NCI-H510A treated with DMSO at 0.1 percent for 48 hours (cell line): ENCODE data around the gene MAPRE3.
A peak's percentile ranks its signal among the peaks of the same experiment; 100 is the strongest.
"Not testable (repeated sequence)": the region's sequence is repeated elsewhere in the genome, so short reads cannot be mapped to it uniquely, and the experiment has no call there.

Source experiments
- DNase-seq: peaks from one replicate; lab custom pipeline; 2025; lab: John Stamatoyannopoulos, UW

The MAPRE3 gene

DNA sequence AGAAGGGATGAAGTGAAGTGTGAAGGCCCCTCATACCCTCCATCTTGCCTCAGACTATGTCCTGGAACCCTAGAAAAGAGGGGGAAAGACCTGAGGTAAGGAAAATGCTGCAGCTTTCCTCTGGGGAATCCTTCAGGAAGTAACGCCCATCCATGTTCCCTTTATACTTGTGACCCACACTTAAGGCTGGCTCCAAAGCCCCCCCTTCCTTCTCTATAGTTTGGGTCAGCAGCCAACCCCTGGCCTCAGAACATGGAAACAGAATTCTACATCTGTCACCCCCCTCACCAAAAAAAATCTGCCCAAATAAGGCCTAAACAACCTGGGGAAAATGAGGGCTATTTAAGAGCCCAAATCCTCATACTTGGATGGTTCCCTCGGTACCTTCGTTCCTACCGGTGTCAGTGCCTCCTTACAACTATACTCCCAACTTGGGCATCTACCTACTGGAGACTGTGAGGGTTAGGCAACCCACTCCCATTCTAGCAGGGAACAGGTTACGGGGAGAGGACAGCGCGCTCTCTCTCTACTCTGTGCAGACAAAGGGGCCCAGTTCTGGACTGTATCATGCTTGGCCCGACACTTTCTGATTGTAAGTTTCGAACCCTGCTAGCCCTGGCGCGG, 100.3 kb downstream of the MAPRE3 start:
- no peak for DNase-seq

- DNase-seq, result peak; percentile 76
These were observed 101.0 kb downstream of the MAPRE3 start, which contains the start of gene OST4 for GRCh38 chr2:27071277-27071989. OST4 (minus strand) TSS chr2:27071654.

DNA sequence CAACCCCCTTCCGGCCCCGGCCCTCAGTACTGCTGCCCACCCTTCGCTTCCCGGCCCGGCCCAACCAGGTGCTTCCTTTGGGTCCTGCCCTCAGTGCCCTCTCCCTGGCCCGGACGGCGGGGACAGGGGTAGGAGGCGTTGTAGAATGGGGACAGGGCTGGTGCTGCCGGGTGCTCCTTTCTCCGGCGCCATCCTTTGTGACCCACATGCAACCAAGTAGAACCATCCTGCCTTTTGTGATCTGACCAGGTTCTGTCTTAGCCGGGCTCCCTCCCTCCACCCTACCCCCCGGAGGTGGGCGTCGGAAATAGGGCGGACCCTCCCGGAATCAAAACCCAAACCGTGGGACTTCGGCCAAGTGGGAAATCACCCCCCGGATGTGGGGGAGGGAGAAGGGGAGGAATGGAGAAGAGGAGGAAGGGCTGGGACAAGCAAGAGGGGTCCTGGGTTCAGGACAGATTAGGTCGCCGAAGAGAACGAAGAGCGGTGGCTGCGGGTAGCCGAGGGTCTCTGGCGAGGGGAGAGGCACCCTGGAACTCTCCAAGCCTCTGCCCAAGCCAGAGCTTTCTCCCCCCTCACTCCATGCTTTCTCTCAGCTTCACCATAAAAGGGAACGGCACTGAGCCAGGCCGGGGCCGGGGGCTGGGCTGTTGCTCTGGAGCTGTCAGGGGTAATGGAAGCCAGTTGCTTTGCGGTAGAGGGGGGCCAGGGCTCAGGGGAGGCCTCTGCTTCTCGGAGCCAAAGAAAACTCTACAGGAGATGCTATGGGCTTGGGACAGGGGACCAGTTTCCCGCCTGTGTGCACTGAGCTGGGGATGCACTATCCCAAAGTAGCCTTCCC, 101.8 kb downstream of the MAPRE3 start:
- DNase-seq, result peak; percentile 14

- no peak for DNase-seq
These were observed 102.5 kb downstream of the MAPRE3 start for GRCh38 chr2:27072920-27073319.

DNA sequence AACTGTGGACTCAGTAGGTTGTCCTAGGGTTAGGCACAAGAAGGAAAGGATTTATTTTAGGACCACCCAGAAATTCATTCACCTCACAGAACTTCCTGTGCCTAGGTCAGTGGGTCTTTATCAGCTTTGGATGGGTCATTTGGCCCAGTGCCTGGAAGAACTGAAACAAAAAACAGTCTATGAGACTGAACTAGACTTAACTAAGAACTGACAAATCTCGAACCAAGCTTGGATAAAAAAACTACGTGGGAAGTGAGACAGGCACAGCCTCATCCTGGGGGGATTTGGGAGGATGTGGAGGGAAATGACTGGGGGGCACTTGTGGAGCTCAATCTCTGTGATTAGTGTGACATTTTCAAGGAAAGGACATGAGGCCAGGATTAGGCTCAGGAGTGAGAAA, 103.3 kb downstream of the MAPRE3 start:
- DNase-seq, result no peak

- peak; percentile 68 for DNase-seq
These were observed 104.5 kb downstream of the MAPRE3 start for GRCh38 chr2:27074738-27075565.

DNA sequence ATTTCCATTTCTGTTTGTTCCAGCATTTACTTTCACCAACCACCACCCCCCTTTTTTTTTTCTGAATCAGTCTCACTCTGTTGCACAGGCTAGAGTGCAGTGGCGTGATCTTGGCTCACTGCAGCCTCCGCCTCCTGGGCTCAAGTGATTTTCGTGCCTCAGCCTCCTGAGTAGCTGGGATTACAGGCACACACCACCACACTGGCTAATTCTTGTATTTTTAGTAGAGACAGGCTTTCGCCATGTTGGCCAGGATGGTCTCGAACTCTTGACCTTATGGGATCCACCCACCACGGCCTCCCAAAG, 105.1 kb downstream of the MAPRE3 start:
- DNase-seq, result not testable (repeated sequence)

- no peak for DNase-seq
These were observed 105.9 kb downstream of the MAPRE3 start for GRCh38 chr2:27076323-27076722.
